Spinal cord (tissue), 10 donors: ENCODE results near the gene MYORG. TPM values are rescaled to one million over a fixed set of nuclear protein-coding genes. Genes with fewer than 3 reads are reported as not detected.

Source experiments
- DNase-seq, 6 donors: peaks; one replicate each; pipeline versions ENCODE4 v3.0.0 to v3.0.0-alpha.2; 2013 to 2015; ENCODE audit warnings: low spot score in 6 of 6, low read depth in 4 of 6
- H3K27ac ChIP-seq: one replicate; pipeline ENCODE4 v1.5.1; 2013; ENCODE audit warnings: low read depth, low read length, control low read depth
- H3K27me3 ChIP-seq: one replicate; pipeline ENCODE4 v1.6.1; 2013; ENCODE audit warnings: low read length; ENCODE audit not compliant: control insufficient read depth, insufficient read depth
- H3K36me3 ChIP-seq: one replicate; pipeline ENCODE4 v1.6.1; 2013; ENCODE audit warnings: low read length; ENCODE audit not compliant: control insufficient read depth, insufficient read depth
- H3K4me1 ChIP-seq: one replicate; pipeline ENCODE4 v1.6.1; 2013; ENCODE audit warnings: low read length; ENCODE audit not compliant: control insufficient read depth, insufficient read depth
- H3K4me3 ChIP-seq: one replicate; pipeline ENCODE4 v1.5.1; 2013; ENCODE audit warnings: low read depth, low read length, control low read depth
- H3K9me3 ChIP-seq: one replicate; pipeline ENCODE4 v1.6.1; 2013; ENCODE audit warnings: low read length; ENCODE audit not compliant: control insufficient read depth, insufficient read depth
- WGBS: methylation state at CpG from one replicate; pipeline ENCODE4 v1.1.5; 2013; ENCODE audit warnings: missing lambda C conversion rate; ENCODE audit not compliant: insufficient coverage; 5-methylcytosine and 5-hydroxymethylcytosine counted together
- polyA plus RNA-seq, 2 donors: library from polyadenylated mRNA; unstranded; fragments of 120-200 nt; gene quantifications; one replicate each; pipeline ENCODE4 v1.2.1, GENCODE V29; 2013; ENCODE audit not compliant: insufficient read length in 2 of 2
- total RNA-seq, 2 donors: library from RNA; depleted of rRNA in 1 of 2; stranded (reverse); fragments of 120-200 nt in 1 of 2; fragments of >200 nt in 1 of 2; gene quantifications; one replicate each; pipeline versions ENCODE4 v1.2.3 to v1.2.4, GENCODE V29; 2013 to 2014
- donor health status: healthy.

The MYORG gene
- total and polyA plus RNA-seq, 4 donors: 8.6 to 36.2 (median 18.4) TPM

GRCh38 chr9:34403554-34404380 is 27.1 kb upstream of the MYORG start:
- no peak overlapping the region for H3K27ac ChIP-seq
- peak in 3 of 6 donors; percentile 58 to 93 (median 89) for DNase-seq
- no peaks in the 10 kb centered on the region for H3K9me3 ChIP-seq
- no peak overlapping the region for H3K4me3 ChIP-seq
- no peaks in the 10 kb centered on the region for H3K27me3 ChIP-seq
- no peaks in the 10 kb centered on the region for H3K4me1 ChIP-seq
- H3K36me3 ChIP-seq: peaks cover 60% of the 10 kb centered on the region

GRCh38 chr9:34400686-34401602 is 24.2 kb upstream of the MYORG start:
- 77% methylated on average over 39 of the region's 40 CpGs for WGBS

GRCh38 chr9:34400275-34400674 is 23.6 kb upstream of the MYORG start:
- Histone ChIP-seq H3K36me3 (peaks cover 72% of the 10 kb centered on the region), H3K27ac (no peak overlapping the region), H3K9me3 (no peaks in the 10 kb centered on the region), H3K27me3 (no peaks in the 10 kb centered on the region), H3K4me3 (no peak overlapping the region), H3K4me1 (no peaks in the 10 kb centered on the region)
- no peak for DNase-seq
- 50% methylated on average over 9 of the region's 12 CpGs for whole genome bisulfite sequencing

More at GRCh38 chr9:34400686-34401602, 24.2 kb upstream of the MYORG start:
- no peak overlapping the region for H3K4me3 ChIP-seq
- DNase-seq: no peak
- no peak overlapping the region for H3K27ac ChIP-seq
- peaks cover 75% of the 10 kb centered on the region for H3K36me3 ChIP-seq
- no peaks in the 10 kb centered on the region for H3K27me3 ChIP-seq
- H3K4me1 ChIP-seq: no peaks in the 10 kb centered on the region
- H3K9me3 ChIP-seq: no peaks in the 10 kb centered on the region

GRCh38 chr9:34399729-34400128 is 23.0 kb upstream of the MYORG start:
- no peak overlapping the region for H3K4me3 ChIP-seq
- H3K36me3 ChIP-seq: peaks cover 67% of the 10 kb centered on the region
- no peaks in the 10 kb centered on the region for H3K4me1 ChIP-seq
- H3K27me3 ChIP-seq: no peaks in the 10 kb centered on the region
- DNase-seq: no peak
- no peak overlapping the region for H3K27ac ChIP-seq
- 84% methylated on average over 3 of the region's 4 CpGs for WGBS
- no peaks in the 10 kb centered on the region for H3K9me3 ChIP-seq

GRCh38 chr9:34398875-34399274 is 22.2 kb upstream of the MYORG start:
- Histone ChIP-seq H3K36me3 (peaks cover 63% of the 10 kb centered on the region), H3K4me1 (no peaks in the 10 kb centered on the region), H3K9me3 (no peaks in the 10 kb centered on the region), H3K27me3 (no peaks in the 10 kb centered on the region), H3K4me3 (no peak overlapping the region), H3K27ac (no peak overlapping the region)
- no CpG with 5 or more reads among the region's 1 CpG for whole genome bisulfite sequencing
- DNase-seq: no peak

GRCh38 chr9:34396276-34397214 is 19.8 kb upstream of the MYORG start:
- no peaks in the 10 kb centered on the region for H3K9me3 ChIP-seq
- no peak overlapping the region for H3K4me3 ChIP-seq
- H3K36me3 ChIP-seq: peaks cover 43% of the 10 kb centered on the region
- no peaks in the 10 kb centered on the region for H3K4me1 ChIP-seq
- 78% methylated on average over 4 of the region's 7 CpGs for WGBS
- no peaks in the 10 kb centered on the region for H3K27me3 ChIP-seq
- no peak overlapping the region for H3K27ac ChIP-seq
- DNase-seq: no peak

- Histone ChIP-seq H3K27me3 (no peaks in the 10 kb centered on the region), H3K36me3 (peaks cover 4% of the 10 kb centered on the region), H3K9me3 (no peaks in the 10 kb centered on the region), H3K4me3 (no peak overlapping the region), H3K27ac (no peak overlapping the region), H3K4me1 (no peaks in the 10 kb centered on the region)
- WGBS: no CpG with 5 or more reads among the region's 1 CpG
- no peak for DNase-seq
These were observed 15.8 kb upstream of the MYORG start for GRCh38 chr9:34392511-34392910.

GRCh38 chr9:34387239-34387638 is 10.5 kb upstream of the MYORG start:
- Histone ChIP-seq H3K27me3 (no peaks in the 10 kb centered on the region), H3K27ac (no peak overlapping the region), H3K36me3 (no peaks in the 10 kb centered on the region), H3K9me3 (no peaks in the 10 kb centered on the region), H3K4me3 (no peak overlapping the region), H3K4me1 (peaks cover 2% of the 10 kb centered on the region)
- no CpG with 5 or more reads among the region's 4 CpGs for WGBS
- DNase-seq: no peak

- H3K36me3 ChIP-seq: no peaks in the 10 kb centered on the region
- no peak overlapping the region for H3K4me3 ChIP-seq
- WGBS: 93% methylated on average over 2 of the region's 3 CpGs
- peaks cover 8% of the 10 kb centered on the region for H3K4me1 ChIP-seq
- H3K9me3 ChIP-seq: no peaks in the 10 kb centered on the region
- H3K27me3 ChIP-seq: no peaks in the 10 kb centered on the region
- no peak overlapping the region for H3K27ac ChIP-seq
- DNase-seq: no peak
These were observed 10.0 kb upstream of the MYORG start for GRCh38 chr9:34386656-34387055.
